Measurements from ENCODE around the gene R3HDM4. TPM values are rescaled to one million over a fixed set of nuclear protein-coding genes. Genes with fewer than 3 reads are reported as not detected.
A peak's percentile ranks its signal among the peaks of the same experiment; 100 is the strongest.

The R3HDM4 gene
- total RNA-seq, 1 experiment from 2014 or later = 57.7 TPM

DNA sequence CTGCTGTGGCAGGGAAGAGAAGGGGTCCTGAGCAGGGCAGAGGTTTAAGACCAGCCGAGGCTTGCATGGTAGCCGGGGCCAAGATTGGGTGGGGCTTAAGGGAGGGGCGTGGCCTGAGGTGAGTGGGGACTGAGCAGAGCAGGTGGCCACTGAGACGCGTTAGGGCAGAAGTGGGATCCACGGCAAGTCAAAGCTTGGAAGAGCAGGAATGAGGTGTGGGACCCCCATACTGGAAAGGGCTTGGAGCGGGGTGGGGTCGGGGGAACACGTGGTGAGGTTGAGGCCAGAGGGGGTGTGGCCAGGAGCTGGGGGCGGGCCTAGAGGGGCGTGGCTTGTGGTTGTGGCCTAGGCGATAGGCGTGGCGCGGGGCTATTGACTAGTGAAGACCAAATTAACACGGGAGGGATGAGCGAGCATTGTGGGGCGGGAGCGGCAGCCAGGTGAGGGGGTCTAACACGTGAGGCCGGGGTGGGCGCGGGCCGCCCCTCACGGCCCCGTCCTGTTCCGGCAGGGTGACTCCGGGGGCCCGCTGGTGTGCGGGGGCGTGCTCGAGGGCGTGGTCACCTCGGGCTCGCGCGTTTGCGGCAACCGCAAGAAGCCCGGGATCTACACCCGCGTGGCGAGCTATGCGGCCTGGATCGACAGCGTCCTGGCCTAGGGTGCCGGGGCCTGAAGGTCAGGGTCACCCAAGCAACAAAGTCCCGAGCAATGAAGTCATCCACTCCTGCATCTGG, 50.3 kb downstream of the R3HDM4 start:
- H3K27ac Mint-ChIP-seq (ENCODE audit: unreplicated experiment) = peak overlapping the region; percentile 59
- H3K9me3 ChIP-seq = no peaks in the 10 kb centered on the region
- H3K4me1 ChIP-seq = 0 out of 2 replicates have a peak, but pooled peaks cover 4% of the 10 kb centered on the region
- H3K4me3 ChIP-seq (ENCODE audit: low read depth, low read length) = no peak overlapping the region
- BruUV-seq (replicated peaks) = no TSS peak
- H3K4me3 Mint-ChIP-seq (ENCODE audit: unreplicated experiment) = no peak overlapping the region
- H3K27me3 ChIP-seq (replicated peaks; ENCODE audit: control insufficient read depth, insufficient read depth, low read length) = no peaks in the 10 kb centered on the region
- ChIA-PET POLR2A (interaction anchor here (0.6 kb wide), 1 partner anchor 110 kb away, joined by 3 read pairs; no protein-coding TSS in a partner anchor), CTCF (no interaction called here)
- H3K4me1 Mint-ChIP-seq (ENCODE audit: low read depth, unreplicated experiment) = no peaks in the 10 kb centered on the region
- H3K36me3 Mint-ChIP-seq (ENCODE audit: insufficient read depth, unreplicated experiment) = peaks cover 63% of the 10 kb centered on the region
- peak; percentile 41 to 61 for DNase-seq
- TF ChIP-seq, protein P1, sequence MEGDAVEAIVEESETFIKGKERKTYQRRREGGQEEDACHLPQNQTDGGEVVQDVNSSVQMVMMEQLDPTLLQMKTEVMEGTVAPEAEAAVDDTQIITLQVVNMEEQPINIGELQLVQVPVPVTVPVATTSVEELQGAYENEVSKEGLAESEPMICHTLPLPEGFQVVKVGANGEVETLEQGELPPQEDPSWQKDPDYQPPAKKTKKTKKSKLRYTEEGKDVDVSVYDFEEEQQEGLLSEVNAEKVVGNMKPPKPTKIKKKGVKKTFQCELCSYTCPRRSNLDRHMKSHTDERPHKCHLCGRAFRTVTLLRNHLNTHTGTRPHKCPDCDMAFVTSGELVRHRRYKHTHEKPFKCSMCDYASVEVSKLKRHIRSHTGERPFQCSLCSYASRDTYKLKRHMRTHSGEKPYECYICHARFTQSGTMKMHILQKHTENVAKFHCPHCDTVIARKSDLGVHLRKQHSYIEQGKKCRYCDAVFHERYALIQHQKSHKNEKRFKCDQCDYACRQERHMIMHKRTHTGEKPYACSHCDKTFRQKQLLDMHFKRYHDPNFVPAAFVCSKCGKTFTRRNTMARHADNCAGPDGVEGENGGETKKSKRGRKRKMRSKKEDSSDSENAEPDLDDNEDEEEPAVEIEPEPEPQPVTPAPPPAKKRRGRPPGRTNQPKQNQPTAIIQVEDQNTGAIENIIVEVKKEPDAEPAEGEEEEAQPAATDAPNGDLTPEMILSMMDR (IDR thresholded peaks at IDR 0.05; ENCODE audit: insufficient read depth in 1 of 2, low read depth in 1 of 2, low read length in 1 of 2, severe bottlenecking in 1 of 2, unreplicated experiment in 1 of 2) = no peak
- no peaks in the 10 kb centered on the region for H3K9me3 Mint-ChIP-seq (ENCODE audit: unreplicated experiment)
- peaks cover 2% of the 10 kb centered on the region; the same call in 1 of the 2 replicates for H3K36me3 ChIP-seq (ENCODE audit: control insufficient read depth, insufficient read depth, low read length)
- intact Hi-C loops (cut with micrococcal nuclease; ENCODE audit: unreplicated experiment) = loop anchor here (10.0 kb wide), 1 partner anchor 88 kb away; no protein-coding TSS in a partner anchor
- no peaks in the 10 kb centered on the region for H3K27me3 Mint-ChIP-seq (ENCODE audit: insufficient read depth, unreplicated experiment)

DNA sequence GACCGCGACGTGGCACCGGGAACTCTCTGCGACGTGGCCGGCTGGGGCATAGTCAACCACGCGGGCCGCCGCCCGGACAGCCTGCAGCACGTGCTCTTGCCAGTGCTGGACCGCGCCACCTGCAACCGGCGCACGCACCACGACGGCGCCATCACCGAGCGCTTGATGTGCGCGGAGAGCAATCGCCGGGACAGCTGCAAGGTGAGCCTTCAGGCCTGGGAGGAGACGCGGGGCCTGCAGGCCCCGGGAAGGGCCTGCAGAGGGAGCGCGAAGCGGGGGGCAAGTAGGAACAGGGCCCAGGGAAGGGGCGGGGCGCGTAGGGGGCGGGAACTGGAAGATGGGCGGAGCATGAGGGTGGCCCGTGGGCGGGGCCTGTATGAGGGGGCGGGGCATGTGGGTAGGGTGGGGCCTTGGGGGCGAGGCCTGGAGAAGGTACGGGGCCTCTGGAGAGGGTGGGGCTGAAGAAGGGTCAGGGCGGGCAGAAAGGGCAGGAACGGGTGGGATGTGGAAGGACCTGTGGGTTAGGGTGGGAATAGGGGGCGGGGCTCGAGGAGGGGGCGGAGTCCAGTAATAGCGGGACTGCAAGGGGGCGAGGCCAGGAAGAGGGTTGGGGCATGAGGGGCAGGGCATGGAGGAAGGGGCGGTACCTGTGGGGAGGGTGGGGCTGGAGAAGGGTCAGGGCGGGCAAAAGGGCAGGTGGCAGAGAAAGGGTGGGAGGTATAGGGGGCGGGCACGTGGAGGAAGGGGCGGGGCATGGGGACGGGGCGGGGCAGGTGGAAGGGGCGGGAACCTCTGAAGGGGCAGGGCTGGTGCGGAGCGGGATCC, 51.1 kb downstream of the R3HDM4 start:
- H3K9me3 Mint-ChIP-seq (ENCODE audit: unreplicated experiment) = no peaks in the 10 kb centered on the region
- Histone ChIP-seq H3K4me1 (0 out of 2 replicates have a peak, but pooled peaks cover 4% of the 10 kb centered on the region), H3K9me3 (no peaks in the 10 kb centered on the region), H3K36me3 (ENCODE audit: control insufficient read depth, insufficient read depth, low read length) (no peaks in the 10 kb centered on the region), H3K4me3 (ENCODE audit: low read depth, low read length) (no peak overlapping the region), H3K27me3 (replicated peaks; ENCODE audit: control insufficient read depth, insufficient read depth, low read length) (no peaks in the 10 kb centered on the region)
- TF ChIP-seq, protein P1 (IDR thresholded peaks at IDR 0.05; ENCODE audit: insufficient read depth in 1 of 2, low read depth in 1 of 2, low read length in 1 of 2, severe bottlenecking in 1 of 2, unreplicated experiment in 1 of 2) = no peak
- POLR2A ChIA-PET = no interaction called here
- DNase-seq = peak; percentile 33 to 66
- no TSS peak for BruUV-seq (replicated peaks)
- peaks cover 56% of the 10 kb centered on the region for H3K36me3 Mint-ChIP-seq (ENCODE audit: insufficient read depth, unreplicated experiment)
- H3K27me3 Mint-ChIP-seq (ENCODE audit: insufficient read depth, unreplicated experiment) = no peaks in the 10 kb centered on the region
- no peak overlapping the region for H3K27ac Mint-ChIP-seq (ENCODE audit: unreplicated experiment)
- intact Hi-C loops (cut with micrococcal nuclease; ENCODE audit: unreplicated experiment) = loop anchor here (10.0 kb wide), 1 partner anchor 87 kb away; no protein-coding TSS in a partner anchor
- CTCF ChIA-PET = interaction anchor here (0.6 kb wide), 2 partner anchors 122 to 141 kb away, joined by 7 to 8 read pairs; no protein-coding TSS in a partner anchor
- H3K4me1 Mint-ChIP-seq (ENCODE audit: low read depth, unreplicated experiment) = no peaks in the 10 kb centered on the region
- no peak overlapping the region for H3K4me3 Mint-ChIP-seq (ENCODE audit: unreplicated experiment)

DNA sequence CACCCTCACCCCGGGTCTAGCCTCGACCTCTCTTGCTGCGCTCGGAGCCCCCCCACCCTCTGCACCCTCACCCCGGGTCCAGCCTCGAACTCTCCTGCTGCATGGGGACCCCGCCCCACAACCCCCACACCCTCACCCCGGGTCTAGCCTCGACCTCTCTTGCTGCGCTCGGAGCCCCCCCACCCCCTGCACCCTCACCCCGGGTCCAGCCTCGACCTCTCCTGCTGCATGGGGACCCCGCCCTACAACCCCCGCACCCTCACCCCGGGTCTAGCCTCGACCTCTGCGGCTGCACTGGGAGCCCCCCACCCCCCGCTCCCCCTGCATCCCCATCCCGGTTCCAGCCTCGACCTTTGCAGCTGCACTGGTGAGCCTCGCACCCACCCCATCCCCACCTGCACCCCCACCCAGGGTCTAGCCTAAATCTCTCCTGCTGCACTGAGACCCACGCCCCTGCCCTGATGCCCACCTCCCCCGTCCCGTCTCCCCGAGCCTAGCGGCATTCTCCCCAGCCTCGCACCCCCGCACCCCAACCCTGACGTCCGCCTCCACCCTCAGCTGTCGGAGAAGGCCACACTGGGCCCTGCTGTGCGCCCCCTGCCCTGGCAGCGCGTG, 51.8 kb downstream of the R3HDM4 start:
- POLR2A ChIA-PET = no interaction called here
- no TSS peak for BruUV-seq (replicated peaks)
- Mint-ChIP-seq H3K4me1 (ENCODE audit: low read depth, unreplicated experiment) (no peaks in the 10 kb centered on the region), H3K36me3 (ENCODE audit: insufficient read depth, unreplicated experiment) (peaks cover 53% of the 10 kb centered on the region), H3K9me3 (ENCODE audit: unreplicated experiment) (no peaks in the 10 kb centered on the region), H3K27me3 (ENCODE audit: insufficient read depth, unreplicated experiment) (no peaks in the 10 kb centered on the region), H3K4me3 (ENCODE audit: unreplicated experiment) (no peak overlapping the region), H3K27ac (ENCODE audit: unreplicated experiment) (no peak overlapping the region)
- TF ChIP-seq, protein P1 (IDR thresholded peaks at IDR 0.05; ENCODE audit: insufficient read depth in 1 of 2, low read depth in 1 of 2, low read length in 1 of 2, severe bottlenecking in 1 of 2, unreplicated experiment in 1 of 2) = no peak
- H3K4me3 ChIP-seq (ENCODE audit: low read depth, low read length) = peak overlapping the region; percentile 35
- no peaks in the 10 kb centered on the region for H3K27me3 ChIP-seq (replicated peaks; ENCODE audit: control insufficient read depth, insufficient read depth, low read length)
- no peaks in the 10 kb centered on the region for H3K9me3 ChIP-seq
- H3K36me3 ChIP-seq (ENCODE audit: control insufficient read depth, insufficient read depth, low read length) = no peaks in the 10 kb centered on the region
- intact Hi-C loops (cut with micrococcal nuclease; ENCODE audit: unreplicated experiment) = loop anchor here (10.0 kb wide), 1 partner anchor 86 kb away; no protein-coding TSS in a partner anchor
- CTCF ChIA-PET = interaction anchor here (0.6 kb wide), 2 partner anchors 123 to 141 kb away, joined by 7 to 8 read pairs; no protein-coding TSS in a partner anchor
- H3K4me1 ChIP-seq = 0 out of 2 replicates have a peak, but pooled peaks cover 4% of the 10 kb centered on the region
- no peak for DNase-seq
